B cell (primary cell): ENCODE measurements around the gene TENM3.

Experiments used
- EZH2 ChIP-seq: IDR thresholded peaks from 2 replicates; pipeline ENCODE4 v1.6.1; 2012; ENCODE audit warnings: borderline replicate concordance, low read depth, mild to moderate bottlenecking, moderate library complexity, low read length; ENCODE audit not compliant: insufficient read depth, poor library complexity, severe bottlenecking
- TF ChIP-seq, protein P1 (sequence below): fragments of 200-600 bp; IDR thresholded peaks from one replicate; pipeline ENCODE4 v1.8.0; 2022; ENCODE audit warnings: antibody characterized with exemption, mild to moderate bottlenecking

DNA sequence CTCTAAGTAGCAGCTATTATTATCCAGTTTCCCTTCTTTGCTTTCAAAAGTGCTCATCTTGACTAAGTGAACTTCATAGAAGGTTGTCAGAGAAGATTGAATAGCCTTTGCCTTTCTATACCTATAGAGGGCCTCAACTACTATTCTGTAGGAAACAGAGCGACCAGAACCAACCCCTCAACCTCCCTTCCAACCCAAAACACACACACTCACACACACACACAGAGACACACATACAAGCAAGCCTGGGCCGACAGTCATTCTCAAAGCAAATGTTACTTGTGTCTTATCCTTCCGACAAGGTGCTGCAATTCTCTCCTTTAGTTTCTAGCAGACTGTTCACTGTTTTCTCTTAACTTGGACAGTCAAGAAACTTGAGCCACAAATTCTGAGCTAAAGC, 472.3 kb downstream of the TENM3 start:
- TF ChIP-seq, protein P1, sequence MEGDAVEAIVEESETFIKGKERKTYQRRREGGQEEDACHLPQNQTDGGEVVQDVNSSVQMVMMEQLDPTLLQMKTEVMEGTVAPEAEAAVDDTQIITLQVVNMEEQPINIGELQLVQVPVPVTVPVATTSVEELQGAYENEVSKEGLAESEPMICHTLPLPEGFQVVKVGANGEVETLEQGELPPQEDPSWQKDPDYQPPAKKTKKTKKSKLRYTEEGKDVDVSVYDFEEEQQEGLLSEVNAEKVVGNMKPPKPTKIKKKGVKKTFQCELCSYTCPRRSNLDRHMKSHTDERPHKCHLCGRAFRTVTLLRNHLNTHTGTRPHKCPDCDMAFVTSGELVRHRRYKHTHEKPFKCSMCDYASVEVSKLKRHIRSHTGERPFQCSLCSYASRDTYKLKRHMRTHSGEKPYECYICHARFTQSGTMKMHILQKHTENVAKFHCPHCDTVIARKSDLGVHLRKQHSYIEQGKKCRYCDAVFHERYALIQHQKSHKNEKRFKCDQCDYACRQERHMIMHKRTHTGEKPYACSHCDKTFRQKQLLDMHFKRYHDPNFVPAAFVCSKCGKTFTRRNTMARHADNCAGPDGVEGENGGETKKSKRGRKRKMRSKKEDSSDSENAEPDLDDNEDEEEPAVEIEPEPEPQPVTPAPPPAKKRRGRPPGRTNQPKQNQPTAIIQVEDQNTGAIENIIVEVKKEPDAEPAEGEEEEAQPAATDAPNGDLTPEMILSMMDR, result no peak
- no peak for TF ChIP-seq EZH2
